ENCODE data around the gene NPIPA7.
"Not testable (repeated sequence)": the region's sequence is repeated elsewhere in the genome, so short reads cannot be mapped to it uniquely, and the experiment has no call there.

The NPIPA7 gene

GRCh38 chr16:16378840-16379239 lies at the start of gene NPIPA7:
Gene NPIPA7 (plus strand): TSS chr16:16379140. CDS start chr16:16379245, 105 bp downstream.
- DNase-seq, result not testable (repeated sequence)

GRCh38 chr16:16331466-16331865 lies 47.5 kb upstream of the NPIPA7 start:
- not testable (repeated sequence) for DNase-seq

- not testable (repeated sequence) for DNase-seq
Observed at GRCh38 chr16:16357556-16357955, 21.4 kb upstream of the NPIPA7 start.

- not testable (repeated sequence) for DNase-seq
Observed at GRCh38 chr16:16358539-16359240, 20.2 kb upstream of the NPIPA7 start.

GRCh38 chr16:16363595-16363994 lies 15.3 kb upstream of the NPIPA7 start:
- not testable (repeated sequence) for DNase-seq

- DNase-seq, result not testable (repeated sequence)
Observed at GRCh38 chr16:16364100-16364499, 14.8 kb upstream of the NPIPA7 start.

- not testable (repeated sequence) for DNase-seq
Observed at GRCh38 chr16:16364701-16365100, 14.2 kb upstream of the NPIPA7 start.

GRCh38 chr16:16365319-16365718 lies 13.6 kb upstream of the NPIPA7 start:
- DNase-seq, result not testable (repeated sequence)

- not testable (repeated sequence) for DNase-seq
Observed at GRCh38 chr16:16365851-16366250, 13.1 kb upstream of the NPIPA7 start.

GRCh38 chr16:16366552-16367284 lies 12.2 kb upstream of the NPIPA7 start:
- DNase-seq, result not testable (repeated sequence)

- not testable (repeated sequence) for DNase-seq
Observed at GRCh38 chr16:16367285-16367628, 11.7 kb upstream of the NPIPA7 start.

GRCh38 chr16:16369081-16369856 lies 9.7 kb upstream of the NPIPA7 start:
- DNase-seq, result not testable (repeated sequence)

- not testable (repeated sequence) for DNase-seq
Observed at GRCh38 chr16:16371136-16371735, 7.7 kb upstream of the NPIPA7 start.

- not testable (repeated sequence) for DNase-seq
Observed at GRCh38 chr16:16374192-16374591, 4.7 kb upstream of the NPIPA7 start.

- not testable (repeated sequence) for DNase-seq
Observed at GRCh38 chr16:16399685-16400084, 20.7 kb downstream of the NPIPA7 start.

GRCh38 chr16:16402333-16402732 lies 23.4 kb downstream of the NPIPA7 start:
- not testable (repeated sequence) for DNase-seq

- not testable (repeated sequence) for DNase-seq
Observed at GRCh38 chr16:16404283-16404682, 25.3 kb downstream of the NPIPA7 start.

- DNase-seq, result not testable (repeated sequence)
Observed at GRCh38 chr16:16405421-16405820, 26.5 kb downstream of the NPIPA7 start.

GRCh38 chr16:16408430-16408829 lies 29.5 kb downstream of the NPIPA7 start:
- DNase-seq, result not testable (repeated sequence)

GRCh38 chr16:16413773-16414172 lies 34.8 kb downstream of the NPIPA7 start:
- DNase-seq, result not testable (repeated sequence)

GRCh38 chr16:16417071-16417470 lies 38.1 kb downstream of the NPIPA7 start:
- not testable (repeated sequence) for DNase-seq

- not testable (repeated sequence) for DNase-seq
Observed at GRCh38 chr16:16417914-16418544, 39.1 kb downstream of the NPIPA7 start.

Measured in bone marrow (tissue), 2 donors.